NT2/D1 (cell line): ENCODE data around the gene RAB31.

Source experiments
- SUZ12 ChIP-seq: IDR thresholded peaks from 2 replicates; pipeline ENCODE4 v1.6.1; 2011; ENCODE audit not compliant: insufficient read length, insufficient read depth; ENCODE audit errors: extremely low read depth
- YY1 ChIP-seq: IDR thresholded peaks from 2 replicates; pipeline ENCODE4 v1.6.1; 2011; ENCODE audit not compliant: insufficient read length, insufficient read depth
- ZNF274 ChIP-seq: IDR thresholded peaks from 2 replicates; pipeline ENCODE4 v1.6.1; 2011; ENCODE audit warnings: mild to moderate bottlenecking, low read depth, low read length

- TF ChIP-seq SUZ12 (no peak), ZNF274 (no peak), YY1 (no peak)
These were observed 134.3 kb downstream of the RAB31 start for GRCh38 chr18:9842448-9842847.
